H54 (cell line): ENCODE data around the gene ZNF575.
"Not testable (repeated sequence)": the region's sequence is repeated elsewhere in the genome, so short reads cannot be mapped to it uniquely, and the experiment has no call there.

Source experiments
- DNase-seq: peaks from one replicate; pipeline ENCODE4 v3.0.0; 2011; ENCODE audit warnings: low spot score, mixed read lengths; ENCODE audit not compliant: insufficient read length
- FAIRE-seq: peaks from 3 replicates; lab custom pipeline; 2011; peaks lifted over from hg19 to GRCh38; lab: Jason Lieb, UNC
- POLR2A ChIP-seq: IDR thresholded peaks from 2 replicates; pipeline ENCODE4 v1.6.1; 2011; ENCODE audit warnings: low read depth, mild to moderate bottlenecking, low read length

Gene ZNF575

GRCh38 chr19:43503501-43504425, 29.2 kb upstream of the ZNF575 start:
- peak; percentile 32; the same call in 1 of the 2 replicates for TF ChIP-seq POLR2A
- peak; percentile 97 for DNase-seq
- FAIRE-seq: no peak

GRCh38 chr19:43504426-43505185, 28.4 kb upstream of the ZNF575 start, which contains the start of gene PHLDB3:
Gene PHLDB3, minus strand, starts transcription at chr19:43504746. Its CDS starts 628 bp downstream, at chr19:43504118.
- FAIRE-seq: no peak
- peak; percentile 62 for DNase-seq
- TF ChIP-seq POLR2A: no peak

- FAIRE-seq: no peak
- no peak for DNase-seq
- no peak for TF ChIP-seq POLR2A
These were observed 27.9 kb upstream of the ZNF575 start for GRCh38 chr19:43505186-43505456.

GRCh38 chr19:43505941-43506340, 27.0 kb upstream of the ZNF575 start:
- FAIRE-seq (no peak), DNase-seq (no peak)
- no peak for TF ChIP-seq POLR2A

GRCh38 chr19:43506629-43507028, 26.4 kb upstream of the ZNF575 start:
- DNase-seq: no peak
- FAIRE-seq: no peak
- no peak for TF ChIP-seq POLR2A

GRCh38 chr19:43507880-43508279, 25.1 kb upstream of the ZNF575 start:
- DNase-seq: no peak
- no peak for TF ChIP-seq POLR2A
- no peak for FAIRE-seq

GRCh38 chr19:43510713-43511112, 22.3 kb upstream of the ZNF575 start:
- DNase-seq: no peak
- no peak for FAIRE-seq
- TF ChIP-seq POLR2A: no peak

GRCh38 chr19:43511324-43511723, 21.7 kb upstream of the ZNF575 start:
- no peak for TF ChIP-seq POLR2A
- FAIRE-seq (no peak), DNase-seq (no peak)

- DNase-seq, FAIRE-seq: not testable (repeated sequence)
These were observed 20.6 kb upstream of the ZNF575 start for GRCh38 chr19:43512399-43512798.

- no peak for FAIRE-seq
These were observed 14.9 kb upstream of the ZNF575 start for GRCh38 chr19:43518051-43518450.

GRCh38 chr19:43519436-43520088, 13.4 kb upstream of the ZNF575 start:
- TF ChIP-seq POLR2A: no peak
- peak; percentile 82 for FAIRE-seq
- DNase-seq: peak; percentile 78

More at GRCh38 chr19:43518051-43518450, 14.9 kb upstream of the ZNF575 start:
- no peak for TF ChIP-seq POLR2A
- no peak for DNase-seq

GRCh38 chr19:43522929-43523328, 10.1 kb upstream of the ZNF575 start:
- TF ChIP-seq POLR2A: no peak
- no peak for DNase-seq
- FAIRE-seq: no peak

GRCh38 chr19:43523696-43524095, 9.3 kb upstream of the ZNF575 start:
- DNase-seq, FAIRE-seq: not testable (repeated sequence)
